HG02623 (cell line): ENCODE results near the gene PLCL1.
"Not testable (repeated sequence)": the region's sequence is repeated elsewhere in the genome, so short reads cannot be mapped to it uniquely, and the experiment has no call there.

Experiments
- ATAC-seq: cut with Tn5 transposase; IDR thresholded peaks from one replicate; pipeline ENCODE4 v1.9.1; 2021; ENCODE audit warnings: moderate library complexity; ENCODE audit not compliant: unreplicated experiment

Gene PLCL1

DNA sequence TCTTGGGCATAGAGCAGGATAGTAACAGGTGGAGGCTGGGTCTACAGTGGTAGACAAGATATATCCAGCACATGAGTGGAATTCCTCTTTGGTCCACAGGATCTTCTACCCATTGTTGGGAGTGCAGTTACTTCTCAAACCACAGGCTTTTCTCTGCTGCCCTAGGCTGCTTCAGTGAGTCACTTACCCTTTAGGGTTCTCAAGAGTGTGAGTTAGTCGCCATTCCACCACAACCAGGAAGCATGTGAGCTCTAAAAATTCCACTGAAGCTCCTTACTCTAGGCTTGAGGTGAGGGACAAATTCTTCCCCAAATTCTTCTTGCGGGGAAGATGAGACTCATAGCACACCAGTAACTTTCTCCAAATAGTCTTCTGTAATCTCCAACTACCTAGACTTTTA is 189.4 kb downstream of the PLCL1 start:
- no peak for ATAC-seq

DNA sequence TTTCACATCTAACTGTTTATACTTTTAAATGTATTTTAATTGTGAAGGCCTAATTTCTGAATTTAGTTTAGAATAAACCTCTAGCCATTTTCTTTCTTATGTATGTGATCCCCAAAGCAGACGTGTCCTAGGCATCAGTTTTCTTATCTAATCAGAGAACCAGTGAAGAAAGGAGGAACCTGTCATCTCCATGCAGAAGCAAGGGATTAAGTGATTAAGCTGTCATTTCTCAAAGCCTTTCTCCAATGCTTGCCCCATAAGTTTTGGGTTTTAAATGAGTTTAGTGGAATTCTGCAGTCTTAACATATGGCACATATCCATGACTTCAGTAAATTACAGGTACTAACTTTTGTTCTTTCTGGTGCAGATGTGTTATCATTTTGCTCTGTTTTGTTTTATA is 190.4 kb downstream of the PLCL1 start:
- ATAC-seq = no peak

DNA sequence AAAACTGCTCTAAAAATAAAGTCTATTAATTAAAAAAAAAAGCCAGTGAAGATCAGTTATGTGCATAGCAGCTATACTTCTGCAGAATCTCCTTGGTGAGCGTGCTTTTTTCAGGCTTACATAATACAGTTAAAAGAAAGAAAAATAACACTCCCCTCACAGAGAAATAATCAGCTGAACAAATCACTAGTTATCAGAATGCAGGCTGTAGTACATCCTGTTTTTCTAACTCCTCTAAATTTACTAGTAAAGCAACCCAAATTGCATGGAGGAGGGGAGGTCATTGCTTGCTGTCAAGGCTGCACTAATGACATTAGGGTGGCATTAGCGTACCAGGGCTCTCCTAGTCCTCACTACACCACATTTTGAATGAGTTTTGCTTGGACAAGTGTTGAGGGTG is 192.2 kb downstream of the PLCL1 start:
- ATAC-seq = no peak

DNA sequence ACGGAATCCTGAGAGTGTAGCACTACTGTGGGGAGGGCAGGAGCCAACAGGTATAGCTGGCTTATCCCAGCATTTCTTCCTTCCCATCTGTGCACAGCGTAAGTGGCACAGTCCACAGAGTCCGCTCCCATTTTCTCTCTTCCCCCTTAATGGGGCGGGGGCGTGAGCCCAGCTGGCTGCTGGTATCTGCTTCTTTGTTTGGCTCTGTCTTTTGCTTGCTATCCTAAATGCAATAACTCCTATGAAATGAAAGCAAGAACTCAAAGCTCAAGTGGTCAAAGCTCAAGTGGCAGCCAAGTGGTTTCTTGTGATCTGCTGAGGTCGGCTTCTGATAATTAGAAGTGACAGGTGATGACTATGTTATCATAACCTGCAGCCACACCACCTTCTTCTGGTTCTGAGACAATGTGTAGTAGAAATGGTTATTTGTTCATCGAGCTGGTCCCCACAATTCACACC is 192.7 kb downstream of the PLCL1 start:
- no peak for ATAC-seq

DNA sequence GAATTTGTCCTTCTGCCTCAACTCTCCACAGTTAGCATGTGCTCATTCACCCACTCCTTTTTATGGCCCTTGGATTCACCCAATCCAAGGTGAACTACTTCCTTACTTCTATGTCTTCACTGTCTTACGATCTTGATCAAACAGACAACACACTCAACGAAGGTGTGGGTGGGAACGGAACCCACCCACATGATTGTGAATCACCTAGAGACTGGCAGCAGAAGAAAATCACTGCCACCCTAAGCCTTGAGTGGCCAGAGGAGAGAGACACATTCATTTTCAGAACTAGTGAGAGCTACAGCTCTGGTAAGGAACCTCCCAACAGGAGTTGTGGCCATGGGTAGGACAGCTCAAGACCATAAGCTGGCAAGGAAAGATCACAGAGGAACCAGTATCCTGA is 194.3 kb downstream of the PLCL1 start:
- ATAC-seq = no peak

DNA sequence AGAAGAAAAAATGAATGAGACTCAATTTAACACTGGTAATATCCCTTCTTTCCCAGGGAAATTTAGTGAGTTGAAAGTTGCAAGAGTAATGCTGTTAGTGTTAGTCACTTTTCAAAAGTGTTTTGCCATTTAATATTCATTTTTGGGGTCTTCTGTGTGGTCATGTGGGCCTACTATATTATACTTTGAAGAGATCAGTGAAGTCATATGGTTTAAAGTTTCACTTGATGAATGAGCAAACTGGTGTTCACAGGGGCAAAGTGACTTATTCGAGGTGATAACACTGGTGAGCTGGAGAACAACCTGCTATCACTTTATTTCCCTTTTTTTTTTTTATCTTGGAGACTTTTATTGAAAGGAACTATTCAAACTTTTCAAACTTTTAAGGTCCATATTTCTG is 196.0 kb downstream of the PLCL1 start:
- ATAC-seq = no peak

DNA sequence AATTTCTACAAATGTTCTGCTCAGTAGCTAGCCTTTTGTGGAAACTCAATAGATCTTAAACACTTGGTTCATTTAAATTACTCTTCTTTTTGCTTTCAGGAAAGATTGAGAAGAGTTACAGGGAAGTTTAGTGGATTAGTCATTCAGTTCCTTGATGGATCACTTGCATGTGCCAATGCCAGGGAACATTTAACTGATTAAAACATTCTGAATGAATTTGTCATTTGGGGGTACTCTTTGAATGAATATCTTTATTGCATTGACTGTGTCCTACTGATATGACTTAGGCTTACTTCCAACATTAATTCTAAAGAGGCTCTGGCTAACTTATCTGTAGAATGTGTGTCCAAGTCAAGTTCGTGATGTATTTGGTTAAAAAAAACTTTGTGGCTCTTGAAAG is 199.8 kb downstream of the PLCL1 start:
- ATAC-seq = no peak

DNA sequence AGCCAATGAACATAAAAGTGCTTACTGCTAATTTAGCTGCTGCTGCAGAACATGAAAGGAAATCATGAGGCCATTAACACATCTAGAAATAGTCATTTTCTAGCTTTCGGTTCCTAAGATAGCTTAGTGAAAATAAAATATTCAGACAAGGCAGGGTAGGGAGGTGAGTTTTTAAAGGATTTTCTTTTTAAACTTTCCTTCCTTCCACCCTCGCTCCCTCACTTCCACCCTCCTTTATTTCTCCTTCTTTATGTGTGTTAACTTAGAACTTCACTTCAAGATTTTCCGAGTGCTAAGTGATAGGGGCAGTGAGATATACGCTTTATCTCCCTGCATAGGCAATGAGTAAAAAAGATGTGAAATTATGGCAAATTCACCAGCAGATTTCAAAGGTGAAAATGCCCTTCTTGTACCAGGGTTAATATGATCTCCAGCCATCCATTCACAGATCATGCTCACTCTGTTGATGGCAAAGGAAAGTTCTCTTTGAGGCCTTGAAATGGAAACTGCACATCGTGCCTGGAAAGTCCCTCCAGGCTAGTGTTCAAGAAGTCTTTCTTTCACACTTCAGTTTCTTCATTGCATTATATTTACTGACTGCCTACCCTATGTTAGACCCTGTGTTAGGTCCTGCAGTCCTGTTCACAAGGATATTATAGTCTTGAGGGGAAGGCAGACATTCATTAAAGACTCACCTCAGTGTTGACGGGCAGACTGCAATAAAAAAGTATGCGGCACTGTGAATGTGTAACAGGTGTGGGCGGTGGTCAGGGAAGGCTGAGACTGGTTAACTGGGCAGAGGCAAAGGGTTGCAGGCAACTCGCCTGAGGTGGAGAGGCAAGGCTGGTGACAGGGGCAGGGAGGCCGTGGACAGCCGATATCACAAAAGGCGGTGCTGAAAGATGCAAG is 200.8 kb downstream of the PLCL1 start:
- peak; percentile 81 for ATAC-seq

DNA sequence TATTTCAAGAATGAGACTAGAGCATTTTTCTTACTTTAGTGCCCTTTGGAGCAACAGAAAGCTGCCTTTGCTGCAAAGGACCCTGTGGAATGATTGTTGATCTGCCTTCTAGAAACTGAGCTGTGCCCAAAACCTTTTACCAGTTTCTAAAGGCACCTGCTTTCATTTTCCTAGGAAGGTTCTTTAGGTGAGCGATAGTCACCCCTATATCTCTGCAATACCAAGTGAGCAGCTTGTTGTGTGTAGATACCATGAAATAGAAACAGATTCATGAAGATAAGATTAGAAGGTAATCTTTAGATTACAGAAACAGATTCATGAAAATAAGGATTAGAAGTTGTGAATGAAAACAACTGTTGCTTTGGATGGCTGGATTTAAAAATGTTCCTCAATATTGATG is 202.3 kb downstream of the PLCL1 start:
- ATAC-seq = no peak

DNA sequence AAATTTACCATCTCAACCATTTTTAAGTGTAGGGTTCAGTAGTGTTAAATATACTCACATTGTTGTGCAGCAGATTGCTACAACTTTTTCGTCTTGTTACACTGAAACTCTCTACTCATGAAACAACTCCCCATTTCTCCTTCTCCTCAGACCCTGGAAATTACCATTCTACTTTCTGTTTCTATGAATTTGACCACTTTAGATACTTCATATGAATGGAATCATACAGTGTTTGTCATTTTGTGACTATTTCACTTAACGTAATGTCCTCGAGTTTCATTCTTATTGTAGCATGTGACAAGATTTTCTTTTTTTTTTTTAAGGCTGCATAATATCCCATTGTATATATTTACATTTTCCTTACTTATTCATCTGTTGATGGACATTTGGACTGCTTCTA is 203.8 kb downstream of the PLCL1 start:
- ATAC-seq = no peak

DNA sequence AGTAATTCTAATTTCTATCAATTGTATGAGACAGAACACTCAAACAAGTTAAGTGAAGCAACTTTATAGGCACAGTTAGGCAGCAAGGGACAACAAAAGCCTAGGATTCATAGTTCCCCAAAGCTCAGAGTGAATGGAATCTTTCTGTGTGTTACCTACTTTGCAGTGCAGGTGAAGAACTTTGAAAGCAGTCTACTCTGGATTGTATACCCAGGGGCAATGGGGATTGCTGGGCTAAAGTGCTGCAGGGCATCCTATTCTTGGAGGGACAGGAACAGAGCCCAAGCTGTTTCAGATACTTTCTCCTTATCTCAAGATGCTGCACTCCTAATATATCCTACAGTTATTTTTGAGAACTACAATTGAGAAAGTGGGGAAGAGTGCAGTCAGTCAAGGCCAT is 207.6 kb downstream of the PLCL1 start:
- no peak for ATAC-seq

DNA sequence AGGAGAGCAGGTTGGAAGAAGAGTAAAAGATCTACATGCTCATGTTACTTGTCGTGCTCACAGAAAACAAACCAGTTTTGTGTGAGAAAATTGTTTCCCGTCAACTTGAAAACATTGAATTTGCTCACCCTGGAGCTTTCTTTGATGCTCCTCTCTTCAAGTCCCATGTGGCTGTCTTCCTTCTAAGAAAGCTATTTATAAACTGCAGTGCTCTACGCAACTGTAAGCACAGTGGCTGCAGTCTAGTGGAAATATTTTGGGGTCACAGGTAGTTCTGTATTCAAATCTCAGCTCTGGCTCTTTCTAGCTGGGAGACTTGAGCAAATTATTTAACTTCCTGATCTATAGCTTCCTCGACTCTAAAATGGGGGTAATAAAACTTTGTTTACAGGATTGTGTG is 211.8 kb downstream of the PLCL1 start:
- ATAC-seq = no peak

DNA sequence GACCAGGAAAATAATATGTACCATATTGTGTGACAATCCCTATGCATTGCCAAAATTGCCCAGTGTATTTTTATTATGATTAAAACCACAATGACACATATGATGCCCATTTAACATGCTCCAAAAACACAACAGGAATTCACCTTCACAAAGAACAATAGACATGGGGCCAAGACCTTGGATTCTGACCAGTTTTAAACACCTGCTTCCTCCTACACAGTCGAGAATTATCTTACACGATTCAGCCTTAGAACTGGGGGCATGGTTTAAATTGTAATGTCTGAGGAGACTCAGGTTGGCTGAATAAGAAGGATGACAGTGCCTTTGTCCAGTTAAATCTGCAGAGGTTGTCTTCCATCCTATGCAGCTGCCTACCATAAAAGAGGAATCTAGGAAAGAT is 212.7 kb downstream of the PLCL1 start:
- no peak for ATAC-seq

DNA sequence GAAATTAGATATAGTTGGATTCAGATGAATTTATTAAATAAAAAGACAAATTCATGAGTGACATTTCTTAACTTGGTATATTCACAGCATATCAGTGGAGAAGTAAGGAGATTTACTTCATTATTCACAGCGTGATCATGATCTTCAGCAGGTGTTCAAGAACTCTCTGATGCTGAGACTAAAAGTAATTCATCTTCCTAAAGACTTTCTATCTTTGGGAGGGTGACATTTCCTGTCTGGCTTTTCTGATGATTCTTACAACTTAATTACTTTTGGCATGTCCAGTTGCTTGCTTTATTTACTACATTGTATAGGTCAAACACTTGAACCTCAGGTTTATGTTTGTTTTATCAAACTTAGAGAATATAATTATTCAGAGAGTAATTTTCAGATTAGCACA is 224.6 kb downstream of the PLCL1 start:
- no peak for ATAC-seq

DNA sequence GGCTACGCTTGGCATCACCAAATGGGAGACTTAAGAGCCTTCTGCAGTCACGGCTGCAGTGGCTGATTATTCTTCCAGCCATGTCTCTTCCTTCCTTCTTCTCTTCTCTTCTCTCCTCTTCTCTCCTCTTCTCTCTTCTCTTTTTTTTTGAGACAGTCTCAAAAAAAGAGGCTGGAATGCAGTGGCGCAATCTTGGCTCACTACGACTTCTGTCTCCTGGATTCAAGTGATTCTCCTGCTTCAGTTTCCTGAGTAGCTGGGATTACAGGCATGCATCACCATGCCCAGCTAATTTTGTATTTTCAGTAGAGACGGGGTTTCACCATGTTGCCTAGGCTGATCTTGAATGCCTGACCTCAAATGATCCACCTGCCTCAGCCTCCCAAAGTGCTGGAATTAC is 225.2 kb downstream of the PLCL1 start:
- not testable (repeated sequence) for ATAC-seq

DNA sequence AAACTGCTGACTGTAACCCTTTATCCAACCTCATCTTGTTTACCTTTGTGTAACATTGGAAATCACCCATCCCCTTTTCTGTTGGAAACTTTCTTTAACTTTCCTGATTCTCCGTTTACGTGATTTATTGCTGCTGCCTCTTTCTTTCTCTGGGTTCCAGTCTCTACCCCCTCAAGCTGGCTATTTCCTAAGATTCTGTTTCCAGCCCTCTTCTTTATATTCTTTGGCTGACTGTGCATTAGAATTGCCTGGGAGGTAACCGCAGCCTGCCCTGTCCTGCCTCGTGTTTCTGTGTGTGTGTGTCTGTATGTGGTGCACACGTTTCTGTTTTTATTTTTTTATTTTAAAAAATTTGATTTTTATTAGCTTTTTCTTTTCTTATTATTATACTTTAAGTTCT is 229.2 kb downstream of the PLCL1 start:
- ATAC-seq = no peak

DNA sequence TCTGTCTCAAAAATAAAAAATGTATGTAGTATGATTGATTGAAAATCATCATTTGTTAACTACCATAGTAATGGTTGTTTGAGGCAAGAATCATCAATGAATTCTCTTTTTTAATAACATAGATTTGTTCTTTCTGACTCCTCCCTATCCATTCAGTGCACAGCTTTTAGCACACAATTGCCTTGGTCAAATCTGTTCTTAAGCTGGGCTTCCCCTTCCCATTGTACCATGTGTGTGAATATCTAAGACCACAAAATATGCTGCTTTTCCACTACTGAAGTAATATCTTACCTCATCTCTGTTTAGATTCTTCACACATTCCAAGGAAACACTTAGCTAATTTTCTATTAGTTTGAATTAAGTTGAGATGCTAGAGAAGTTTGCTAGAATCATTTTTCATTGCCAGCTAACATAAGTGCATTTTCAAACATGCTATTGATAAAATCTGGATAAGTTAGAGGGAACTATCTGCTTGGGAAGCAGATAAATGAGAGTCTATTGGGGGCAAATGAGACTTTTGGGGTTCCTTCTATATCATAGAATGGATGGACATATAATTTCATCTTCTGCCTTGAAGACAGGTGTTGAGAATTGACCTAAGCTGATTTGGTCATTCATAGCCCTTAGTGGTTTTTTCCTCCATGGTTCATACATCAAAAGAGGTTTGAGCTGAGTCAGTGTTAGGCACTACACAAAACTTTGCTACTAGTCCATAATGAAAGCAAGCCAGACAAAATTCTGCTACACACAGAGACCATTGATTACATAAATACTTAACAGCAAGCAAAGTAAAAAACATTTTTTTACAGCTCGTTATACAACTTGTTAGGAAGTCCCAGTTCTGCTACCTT is 231.9 kb downstream of the PLCL1 start:
- peak; percentile 54 for ATAC-seq

DNA sequence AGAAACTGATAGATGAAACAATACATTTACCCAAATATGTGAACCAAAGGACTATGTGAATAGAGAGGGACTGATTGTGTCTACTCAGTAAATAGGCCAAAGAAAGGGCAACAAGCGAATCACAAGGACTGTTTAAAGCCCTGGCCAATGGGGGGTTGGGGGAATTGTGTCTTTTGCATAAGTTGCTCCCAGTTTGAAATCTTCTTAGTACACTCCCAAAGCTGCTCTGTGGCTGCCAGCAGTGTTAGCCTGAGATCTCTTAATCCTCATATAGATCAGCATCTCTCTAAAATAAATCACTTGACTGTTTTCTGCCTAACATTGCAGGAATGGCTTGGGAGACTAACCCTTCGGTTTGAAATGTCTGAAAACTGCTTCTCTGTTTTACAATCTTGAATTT is 236.4 kb downstream of the PLCL1 start:
- ATAC-seq = no peak

DNA sequence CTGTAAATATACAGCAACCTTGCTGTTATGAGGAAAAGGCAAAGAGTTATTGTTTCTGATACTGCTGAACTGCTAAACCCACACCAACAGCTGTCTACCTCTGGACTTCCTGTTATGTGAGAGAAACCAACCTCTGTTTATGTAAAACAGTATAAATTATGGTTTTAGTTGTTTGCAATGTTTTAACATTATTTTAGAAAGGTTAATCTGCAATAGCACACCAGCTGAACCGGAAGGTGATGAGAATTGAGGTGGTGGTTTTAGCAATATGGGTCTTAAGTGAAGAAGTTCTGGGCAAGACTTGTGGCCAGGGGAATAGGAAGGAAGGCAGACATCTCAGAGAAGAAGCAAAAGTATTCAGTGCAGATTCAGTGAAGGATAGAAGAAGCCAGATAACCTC is 237.8 kb downstream of the PLCL1 start:
- no peak for ATAC-seq

DNA sequence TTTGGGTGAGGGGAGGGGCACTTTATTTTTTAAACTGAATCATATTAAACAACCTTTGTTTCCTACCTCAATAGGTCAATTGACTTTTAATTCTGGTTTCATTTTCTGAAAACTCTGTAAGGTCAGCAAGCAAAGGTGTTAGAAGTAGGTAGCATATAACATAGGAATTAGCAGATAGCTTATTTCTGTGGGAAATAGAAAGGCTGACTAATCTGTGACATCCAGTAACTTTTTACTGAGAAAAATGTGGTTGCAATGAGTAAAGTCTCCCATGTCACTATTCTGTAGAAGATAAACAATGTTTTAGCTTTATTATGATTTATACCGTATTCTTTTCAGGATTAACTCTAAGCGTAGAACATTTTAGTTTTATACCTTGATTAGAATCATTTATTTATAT is 240.4 kb downstream of the PLCL1 start:
- ATAC-seq = no peak

DNA sequence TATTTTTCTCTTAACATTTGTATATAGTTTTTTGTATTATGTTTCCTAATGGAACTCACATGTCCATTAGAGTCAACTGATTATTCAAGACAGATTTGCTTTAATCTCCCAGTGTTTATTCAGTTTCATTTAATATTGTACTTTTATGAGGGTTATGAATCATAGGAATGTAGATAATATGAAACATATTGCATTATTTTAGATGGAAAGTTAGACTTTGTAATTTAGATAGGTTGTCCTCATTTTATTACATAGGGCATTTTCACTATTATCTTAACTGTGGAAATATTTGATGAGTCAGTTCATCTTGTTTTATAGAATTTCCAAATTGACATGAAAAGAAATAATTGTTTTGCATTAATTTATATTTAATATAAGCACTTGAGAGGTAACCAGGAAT is 240.8 kb downstream of the PLCL1 start:
- no peak for ATAC-seq

DNA sequence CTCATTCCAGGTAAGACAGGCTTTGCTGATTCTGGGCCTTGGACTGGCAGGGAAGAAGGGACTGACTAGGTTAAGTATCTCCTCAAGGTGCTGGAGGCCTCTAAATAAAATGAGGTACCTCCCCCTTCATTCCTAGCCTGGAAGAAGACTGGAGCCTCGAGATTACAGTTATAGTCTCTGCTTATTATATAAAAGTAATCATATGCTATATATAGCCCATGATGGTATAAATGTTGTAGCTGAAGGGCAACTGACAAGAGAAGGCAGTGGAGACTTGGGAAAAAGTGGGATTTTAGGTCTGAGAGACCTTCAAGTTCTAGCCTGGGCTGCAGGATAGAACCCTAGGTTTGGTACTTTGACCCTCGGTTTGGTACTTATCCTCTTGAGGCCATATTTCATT is 248.3 kb downstream of the PLCL1 start:
- no peak for ATAC-seq
